Fibroblast of skin of scalp (primary cell): ENCODE data around the gene SNAI3.

Source experiments
- DNase-seq: peaks from one replicate; pipeline ENCODE4 v3.0.0-alpha.2; 2013

SNAI3 gene

GRCh38 chr16:88703486-88704309 lies 17.4 kb upstream of the SNAI3 start:
- DNase-seq, result no peak

- no peak for DNase-seq
Observed at GRCh38 chr16:88702371-88703210, 16.3 kb upstream of the SNAI3 start.

- DNase-seq, result no peak
Observed at GRCh38 chr16:88701581-88702370, 15.5 kb upstream of the SNAI3 start.

GRCh38 chr16:88700636-88701482 lies 14.6 kb upstream of the SNAI3 start:
- DNase-seq, result peak; percentile 65

- DNase-seq, result no peak
Observed at GRCh38 chr16:88700322-88700635, 14.0 kb upstream of the SNAI3 start.

GRCh38 chr16:88699180-88699579 lies 12.9 kb upstream of the SNAI3 start:
- no peak for DNase-seq

GRCh38 chr16:88698646-88699045 lies 12.3 kb upstream of the SNAI3 start:
- no peak for DNase-seq

- DNase-seq, result no peak
Observed at GRCh38 chr16:88697831-88698615, 11.7 kb upstream of the SNAI3 start.

- no peak for DNase-seq
Observed at GRCh38 chr16:88697116-88697830, 11.0 kb upstream of the SNAI3 start.

GRCh38 chr16:88696441-88696840 lies 10.1 kb upstream of the SNAI3 start:
- no peak for DNase-seq

GRCh38 chr16:88695753-88696152 lies 9.4 kb upstream of the SNAI3 start:
- no peak for DNase-seq

- DNase-seq, result no peak
Observed at GRCh38 chr16:88695218-88695617, 8.9 kb upstream of the SNAI3 start.

- no peak for DNase-seq
Observed at GRCh38 chr16:88694221-88695087, 8.1 kb upstream of the SNAI3 start.

GRCh38 chr16:88693420-88694177 lies 7.3 kb upstream of the SNAI3 start:
- DNase-seq, result no peak

GRCh38 chr16:88692861-88693260 lies 6.6 kb upstream of the SNAI3 start:
- DNase-seq, result no peak

- DNase-seq, result no peak
Observed at GRCh38 chr16:88691924-88692560, 5.7 kb upstream of the SNAI3 start.

GRCh38 chr16:88691129-88691813 lies 5.0 kb upstream of the SNAI3 start:
- DNase-seq, result no peak
